HCT116 (cell line): ENCODE results near the gene LTO1. TPM values are rescaled to one million over a fixed set of nuclear protein-coding genes. Genes with fewer than 3 reads are reported as not detected.

ENCODE experiments used
- ATAC-seq: fragments of 200-7000 bp; cut with Tn5 transposase; 2 replicates; pipeline ENCODE4 v1.9.1; 2020; ENCODE audit warnings: mild to moderate bottlenecking, moderate library complexity
- BruUV-seq: library from RNA; stranded (reverse); fragments of 400-500 nt; replicated peaks from 2 replicates; lab custom pipeline; 2021; lab: Mats Ljungman, UMichigan
- CTCF ChIA-PET: fragments of 300-600 bp; sonication (Branson Sonifier 250); formaldehyde crosslinking; loops from one replicate; lab custom pipeline; 2021; ENCODE audit warnings: antibody characterized with exemption; lab: Charles Lee
- POLR2A ChIA-PET: fragments of 300-600, 350-600 bp; sonication (Branson Sonifier 250); formaldehyde crosslinking; loops from one replicate; lab custom pipeline; 2021; ENCODE audit warnings: antibody characterized with exemption; lab: Charles Lee
- RAD21 ChIA-PET, 2 experiments: fragments of 300-600 bp; sonication (Branson Sonifier 250); formaldehyde crosslinking; loops; one replicate each; lab custom pipeline; 2023; ENCODE audit warnings: low total read pairs in 2 of 2; ENCODE audit not compliant: uncharacterized antibody in 2 of 2, unreplicated experiment in 2 of 2, low non-redundant PET in 1 of 2; lab: Charles Lee
- DNase-seq: peaks from one replicate; pipeline ENCODE4 v3.0.0-alpha.2; 2010; ENCODE audit warnings: low read depth, low spot score
- H2AFZ ChIP-seq: fragments of 200-600 bp; shearing (Covaris generic), sonication (generic); 2 replicates; pipeline ENCODE4 v1.6.1; 2017; ENCODE audit warnings: low read depth, mixed run types, mixed read lengths, antibody characterized with exemption, low read length; ENCODE audit not compliant: poor library complexity, severe bottlenecking
- H3K27ac ChIP-seq: 2 replicates; pipeline ENCODE4 v1.5.1; 2012; ENCODE audit warnings: low read depth, low read length
- H3K27me3 ChIP-seq: fragments of 200-600 bp; sonication (generic); 2 replicates; pipeline ENCODE4 v1.6.1; 2016; ENCODE audit warnings: mixed run types, low read length, mixed read lengths; ENCODE audit not compliant: insufficient read depth
- H3K36me3 ChIP-seq, 2 experiments: fragments of 200-500 bp in 1 of 2; fragments of 200-600 bp in 1 of 2; sonication (Bioruptor generic) in 1 of 2; sonication (generic) in 1 of 2; 2 replicates each; pipeline versions ENCODE4 v1.5.1 to v1.6.1; 2014 to 2016; ENCODE audit warnings: low read length in 2 of 2, inconsistent platforms in 1 of 2, mixed read lengths in 1 of 2, mixed run types in 1 of 2; ENCODE audit not compliant: insufficient read depth in 2 of 2, control insufficient read depth in 1 of 2
- H3K4me1 ChIP-seq, 2 experiments: fragments of 200-600 bp in 1 of 2; sonication (generic) in 1 of 2; 2 replicates each; pipeline versions ENCODE4 v1.5.1 to v1.6.1; 2012 to 2017; ENCODE audit warnings: low read length in 2 of 2, inconsistent platforms in 1 of 2, mild to moderate bottlenecking in 1 of 2, mixed read lengths in 1 of 2, mixed run types in 1 of 2, moderate library complexity in 1 of 2; ENCODE audit not compliant: insufficient read depth in 2 of 2, control insufficient read depth in 1 of 2
- H3K4me2 ChIP-seq: fragments of 200-600 bp; sonication (generic); 2 replicates; pipeline ENCODE4 v1.6.1; 2017; ENCODE audit warnings: mixed run types, low read length, mixed read lengths
- H3K4me3 ChIP-seq, 2 experiments: fragments of 200-600 bp in 1 of 2; sonication (generic) in 1 of 2; replicated peaks in 1 of 2; 2 replicates each; pipeline ENCODE4 v1.5.1; 2011 to 2016; ENCODE audit warnings: low read length in 2 of 2, control low read depth in 1 of 2, low read depth in 1 of 2, mild to moderate bottlenecking in 1 of 2, mixed read lengths in 1 of 2, mixed run types in 1 of 2
- H3K79me2 ChIP-seq: fragments of 200-600 bp; sonication (generic); 2 replicates; pipeline ENCODE4 v1.6.1; 2017; ENCODE audit warnings: mild to moderate bottlenecking, mixed run types, low read length, moderate library complexity, mixed read lengths; ENCODE audit not compliant: insufficient read depth
- H3K9ac ChIP-seq: fragments of 200-600 bp; sonication (generic); 2 replicates; pipeline ENCODE4 v1.6.1; 2016; ENCODE audit warnings: low read length, mixed read lengths
- H3K9me2 ChIP-seq: fragments of 200-600 bp; sonication (generic), shearing (Covaris generic); 2 replicates; pipeline ENCODE4 v1.6.1; 2017; ENCODE audit warnings: mixed run types, mild to moderate bottlenecking, moderate library complexity; ENCODE audit not compliant: insufficient read depth
- H3K9me3 ChIP-seq, 2 experiments: fragments of 200-500 bp in 1 of 2; fragments of 200-600 bp in 1 of 2; sonication (Bioruptor generic) in 1 of 2; sonication (generic) in 1 of 2; 2 replicates each; pipeline ENCODE4 v1.6.1; 2014 to 2017; ENCODE audit warnings: low read length in 2 of 2, mixed read lengths in 2 of 2, inconsistent platforms in 1 of 2, low read depth in 1 of 2, mild to moderate bottlenecking in 1 of 2, mixed run types in 1 of 2, moderate library complexity in 1 of 2; ENCODE audit not compliant: control insufficient read depth in 1 of 2, insufficient read depth in 1 of 2
- H4K20me1 ChIP-seq: fragments of 200-600 bp; sonication (generic), shearing (Covaris generic); 2 replicates; pipeline ENCODE4 v1.6.1; 2017; ENCODE audit warnings: mixed run types, mild to moderate bottlenecking, moderate library complexity; ENCODE audit not compliant: insufficient read depth
- ATF3 ChIP-seq: IDR thresholded peaks from 2 replicates; pipeline ENCODE4 v1.6.1; 2012
- CBX3 ChIP-seq: IDR thresholded peaks from 2 replicates; pipeline ENCODE4 v1.6.1; 2012; ENCODE audit warnings: low read depth
- ELF1 ChIP-seq: IDR thresholded peaks from 2 replicates; pipeline ENCODE4 v1.6.1; 2012; ENCODE audit warnings: low read depth, borderline replicate concordance
- EZH2 ChIP-seq: fragments of 200-600 bp; sonication (generic); IDR thresholded peaks from 2 replicates; pipeline ENCODE4 v1.6.1; 2017; ENCODE audit warnings: antibody characterized with exemption, mixed run types
- EZH2phosphoT487 ChIP-seq: fragments of 200-600 bp; IDR thresholded peaks from 2 replicates; pipeline ENCODE4 v1.6.1; 2018; ENCODE audit warnings: antibody characterized with exemption, borderline replicate concordance
- FOSL1 ChIP-seq: IDR thresholded peaks from 2 replicates; pipeline ENCODE4 v1.6.1; 2012; ENCODE audit warnings: low read depth
- POLR2A ChIP-seq: IDR thresholded peaks from 2 replicates; pipeline ENCODE4 v1.7.0; 2011; ENCODE audit warnings: borderline replicate concordance; ENCODE audit not compliant: insufficient read depth, insufficient read length; ENCODE audit errors: extremely low read depth
- POLR2AphosphoS5 ChIP-seq: IDR thresholded peaks from 2 replicates; pipeline ENCODE4 v1.6.1; 2011; ENCODE audit warnings: mild to moderate bottlenecking, low read depth, low read length, moderate library complexity
- TCF7L2 ChIP-seq: IDR thresholded peaks from 2 replicates; pipeline ENCODE4 v1.7.0; 2011; ENCODE audit warnings: borderline replicate concordance, inconsistent platforms; ENCODE audit not compliant: insufficient read depth, insufficient read length; ENCODE audit errors: extremely low read depth
- YY1 ChIP-seq: IDR thresholded peaks from 2 replicates; pipeline ENCODE4 v1.6.1; 2011; ENCODE audit warnings: low read length, low read depth, moderate library complexity, mild to moderate bottlenecking; ENCODE audit not compliant: insufficient replicate concordance; ENCODE audit errors: extremely low read depth
- ZBTB33 ChIP-seq: IDR thresholded peaks from 2 replicates; pipeline ENCODE4 v1.6.1; 2011; ENCODE audit warnings: mild to moderate bottlenecking, low read length, moderate library complexity; ENCODE audit not compliant: insufficient replicate concordance; ENCODE audit errors: extremely low read depth
- ZFX ChIP-seq: fragments of 450-650 bp; IDR thresholded peaks from 2 replicates; pipeline ENCODE4 v1.6.1; 2017
- intact Hi-C: fragments of 100-400 bp; cut with micrococcal nuclease; formaldehyde crosslinking; loops from 2 replicates; pipeline ENCODE4 v1.10.0; 2022
- total RNA-seq: library from RNA; stranded (reverse); gene quantifications from one replicate; pipeline ENCODE4 v1.2.1, GENCODE V29; 2021; ENCODE audit not compliant: unreplicated experiment

Gene LTO1
- total RNA-seq, 1 experiment from 2014 or later: 21.3 TPM

GRCh38 chr11:69637198-69637940 lies 37.8 kb downstream of the LTO1 start:
- ATAC-seq: no peak
- BruUV-seq: TSS peak; percentile 42
- peak overlapping the region; percentile 96 for H3K27ac ChIP-seq
- H3K4me2 ChIP-seq: peak overlapping the region; percentile 90
- no peaks in the 10 kb centered on the region for H3K9me2 ChIP-seq
- H3K27me3 ChIP-seq: no peaks in the 10 kb centered on the region
- H3K4me3 ChIP-seq: peak overlapping the region; percentile 96 to 99
- H3K9ac ChIP-seq: peak overlapping the region; percentile 100
- H2AFZ ChIP-seq: no peak overlapping the region
- no peaks in the 10 kb centered on the region for H3K36me3 ChIP-seq
- no peaks in the 10 kb centered on the region for H4K20me1 ChIP-seq
- H3K9me3 ChIP-seq: no peaks in the 10 kb centered on the region
- RAD21 ChIA-PET: interaction anchor here in 1 of 2 experiments (0.7 kb wide), 1 partner anchor 256 kb away, joined by 3 read pairs; no protein-coding TSS in a partner anchor
- TF ChIP-seq ZFX (peak; percentile 58), POLR2AphosphoS5 (0 out of 2 replicates have a peak, but pooled peaks have one; percentile 6), YY1 (no peak), POLR2A (peak; percentile 7)
- TF ChIP-seq, all 23 proteins: peak for 3
- ChIA-PET CTCF (no interaction called here), POLR2A (interaction anchor here (0.6 to 1.1 kb wide), 2 partner anchors 299 to 340 kb away, joined by 3 to 4 read pairs; no protein-coding TSS in a partner anchor)
- DNase-seq: no peak
- intact Hi-C loops: loop anchor here (5.0 kb wide), 2 partner anchors 140 to 255 kb away; no protein-coding TSS in a partner anchor
- Histone ChIP-seq H3K4me1 (peaks cover 10 to 63% of the 10 kb centered on the region in 2 experiments), H3K79me2 (peaks cover 25% of the 10 kb centered on the region)

GRCh38 chr11:69636512-69637197 lies 38.5 kb downstream of the LTO1 start:
- ChIA-PET RAD21 (no interaction called here), CTCF (no interaction called here), POLR2A (interaction anchor here (1.0 kb wide), 1 partner anchor 340 kb away, joined by 7 read pairs; no protein-coding TSS in a partner anchor)
- peaks cover 18% of the 10 kb centered on the region for H3K79me2 ChIP-seq
- no peaks in the 10 kb centered on the region for H3K36me3 ChIP-seq
- BruUV-seq: no TSS peak
- peak overlapping the region; percentile 96 to 99 for H3K4me3 ChIP-seq
- no peaks in the 10 kb centered on the region for H3K9me2 ChIP-seq
- no peaks in the 10 kb centered on the region for H3K9me3 ChIP-seq
- H4K20me1 ChIP-seq: no peaks in the 10 kb centered on the region
- H3K4me1 ChIP-seq: peaks cover 10 to 63% of the 10 kb centered on the region in 2 experiments
- TF ChIP-seq FOSL1 (no peak), ZFX (peak; percentile 41; the same call in 1 of the 2 replicates), CBX3 (no peak), POLR2AphosphoS5 (peak; percentile 39; the same call in 1 of the 2 replicates), ATF3 (no peak), YY1 (peak; percentile 60), ZBTB33 (peak; percentile 28), TCF7L2 (peak; percentile 64), EZH2 (no peak), EZH2phosphoT487 (no peak), ELF1 (no peak)
- H3K27me3 ChIP-seq: no peaks in the 10 kb centered on the region
- intact Hi-C loops: loop anchor here (5.0 kb wide), 2 partner anchors 139 to 254 kb away; no protein-coding TSS in a partner anchor
- ATAC-seq (peak; percentile 41), DNase-seq (peak; percentile 80)
- peak overlapping the region; percentile 100 for H3K9ac ChIP-seq
- H2AFZ ChIP-seq: peak overlapping the region; percentile 85
- peak overlapping the region; percentile 90 for H3K4me2 ChIP-seq
- peak overlapping the region; percentile 96 for H3K27ac ChIP-seq
